GM23248 (cell line): Measurements from ENCODE around the gene USP17L26. TPM values are rescaled to one million over a fixed set of nuclear protein-coding genes. Genes with fewer than 3 reads are reported as not detected.
"Not testable (repeated sequence)": the region's sequence is repeated elsewhere in the genome, so short reads cannot be mapped to it uniquely, and the experiment has no call there.

Experiments
- DNase-seq: peaks from one replicate; pipeline ENCODE4 v3.0.0-alpha.2; 2015
- H2AFZ ChIP-seq: fragments of 200-600 bp; sonication (generic); 2 replicates; pipeline ENCODE4 v1.6.1; 2016; ENCODE audit warnings: antibody characterized with exemption
- H3F3A ChIP-seq: fragments of 200-600 bp; sonication (generic); 2 replicates; pipeline ENCODE4 v1.6.1; 2016; ENCODE audit warnings: mild to moderate bottlenecking, antibody characterized with exemption, mixed run types; ENCODE audit not compliant: insufficient read depth
- H3K27ac ChIP-seq: fragments of 200-600 bp; sonication (generic); 2 replicates; pipeline ENCODE4 v1.5.1; 2016; ENCODE audit warnings: mild to moderate bottlenecking
- H3K27me3 ChIP-seq: fragments of 200-600 bp; sonication (generic); replicated peaks from 2 replicates; pipeline ENCODE4 v1.6.1; 2016; ENCODE audit warnings: mild to moderate bottlenecking; ENCODE audit not compliant: insufficient read depth
- H3K36me3 ChIP-seq: fragments of 200-600 bp; sonication (generic); 2 replicates; pipeline ENCODE4 v1.6.1; 2016; ENCODE audit warnings: low read depth, mild to moderate bottlenecking
- H3K4me1 ChIP-seq: fragments of 200-600 bp; sonication (generic); 2 replicates; pipeline ENCODE4 v1.6.1; 2016; ENCODE audit warnings: mild to moderate bottlenecking; ENCODE audit not compliant: insufficient read depth
- H3K4me2 ChIP-seq: fragments of 200-600 bp; sonication (generic); one replicate; pipeline ENCODE4 v1.6.1; 2016; ENCODE audit warnings: mild to moderate bottlenecking; ENCODE audit not compliant: unreplicated experiment
- H3K4me3 ChIP-seq: fragments of 200-600 bp; sonication (generic); 2 replicates; pipeline ENCODE4 v1.5.1; 2016; ENCODE audit warnings: mild to moderate bottlenecking
- H3K79me2 ChIP-seq: fragments of 200-600 bp; sonication (generic); 2 replicates; pipeline ENCODE4 v1.6.1; 2016; ENCODE audit warnings: mild to moderate bottlenecking; ENCODE audit not compliant: insufficient read depth
- H3K9ac ChIP-seq: fragments of 200-600 bp; sonication (generic); 2 replicates; pipeline ENCODE4 v1.6.1; 2016; ENCODE audit warnings: mild to moderate bottlenecking
- H3K9me2 ChIP-seq: fragments of 200-600 bp; sonication (generic); 2 replicates; pipeline ENCODE4 v1.6.1; 2016; ENCODE audit warnings: mixed run types, mild to moderate bottlenecking, moderate library complexity; ENCODE audit not compliant: insufficient read depth
- H3K9me3 ChIP-seq: fragments of 200-600 bp; sonication (generic); one replicate; pipeline ENCODE4 v1.6.1; 2017; ENCODE audit warnings: low read depth
- H4K20me1 ChIP-seq: fragments of 200-600 bp; sonication (generic); 2 replicates; pipeline ENCODE4 v1.6.0; 2016; ENCODE audit not compliant: insufficient read depth
- EZH2 ChIP-seq: fragments of 200-600 bp; sonication (generic); IDR thresholded peaks from 2 replicates; pipeline ENCODE4 v1.6.1; 2018; ENCODE audit warnings: antibody characterized with exemption, mild to moderate bottlenecking; ENCODE audit not compliant: insufficient read depth, poor library complexity, severe bottlenecking
- WGBS, 2 experiments: methylation state at CpG; one replicate each; pipeline ENCODE4 v1.1.6; 2015 to 2017; ENCODE audit warnings: low lambda C conversion rate in 2 of 2, low coverage in 1 of 2; ENCODE audit errors: missing lambda C conversion rate in 2 of 2; 5-methylcytosine and 5-hydroxymethylcytosine counted together
- in situ Hi-C: fragments of 300-500 bp; cut with MboI; formaldehyde crosslinking; loops from 2 replicates; pipeline ENCODE4 v1.15.0; 2020
- polyA plus RNA-seq: library from polyadenylated mRNA; unstranded; fragments of >200 nt; fragmentation: Nextera tagmentation; extraction: Ambion mirVana; gene quantifications from 2 replicates; pipeline ENCODE4 v1.2.1, GENCODE V29; 2016
- total RNA-seq: library from RNA; depleted of rRNA; stranded (reverse); fragments of >200 nt; shearing (Covaris generic); gene quantifications from 2 replicates; pipeline ENCODE4 v1.2.3, GENCODE V29; 2014; rRNA removed

The USP17L26 gene
- total and polyA plus RNA-seq, 2 experiments from 2014 or later = not detected

DNA sequence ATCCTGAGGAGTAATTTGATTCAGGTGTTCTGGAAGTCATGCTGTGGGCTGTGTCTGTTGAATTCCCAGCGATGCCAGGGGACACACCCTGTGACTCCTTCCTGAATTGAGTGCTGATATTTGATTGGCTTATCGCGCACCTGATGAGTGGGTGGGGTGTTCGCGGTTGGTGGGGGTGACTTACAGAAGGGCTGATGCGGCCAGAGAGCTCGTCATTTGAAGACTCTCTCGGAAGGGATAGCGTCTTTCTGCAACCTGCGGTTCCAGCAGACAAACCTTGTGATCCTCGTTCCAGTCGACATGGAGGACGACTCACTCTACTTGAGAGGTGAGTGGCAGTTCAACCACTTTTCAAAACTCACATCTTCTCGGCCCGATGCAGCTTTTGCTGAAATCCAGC, 18.9 kb downstream of the USP17L26 start, which contains the start of gene USP17L29:
Gene USP17L29, plus strand, starts transcription at position 301 of the 400 bp plus-strand sequence. Its CDS starts 0 bp downstream, at position 301.
- WGBS, 2 experiments = no CpG with 5 or more reads among the region's 15 CpGs

GRCh38 chr4:9362829-9363228, 28.4 kb downstream of the USP17L26 start, which contains the start of gene USP17L30:
Gene USP17L30, plus strand, starts transcription at chr4:9363129. Its CDS starts 0 bp downstream, at chr4:9363129.
- H3K4me2 ChIP-seq, in situ Hi-C loops: not testable (repeated sequence)
- no CpG with 5 or more reads among the region's 15 CpGs for WGBS, 2 experiments

More for the DNA sequence above, 18.9 kb downstream of the USP17L26 start, which contains the start of gene USP17L29:
- H3K9ac ChIP-seq, H3K27me3 ChIP-seq, H3K4me3 ChIP-seq, H3K9me3 ChIP-seq, H2AFZ ChIP-seq, H4K20me1 ChIP-seq, H3K36me3 ChIP-seq, H3K79me2 ChIP-seq, H3K4me2 ChIP-seq, H3K27ac ChIP-seq, H3K9me2 ChIP-seq, H3F3A ChIP-seq, DNase-seq, H3K4me1 ChIP-seq, in situ Hi-C loops: not testable (repeated sequence)

DNA sequence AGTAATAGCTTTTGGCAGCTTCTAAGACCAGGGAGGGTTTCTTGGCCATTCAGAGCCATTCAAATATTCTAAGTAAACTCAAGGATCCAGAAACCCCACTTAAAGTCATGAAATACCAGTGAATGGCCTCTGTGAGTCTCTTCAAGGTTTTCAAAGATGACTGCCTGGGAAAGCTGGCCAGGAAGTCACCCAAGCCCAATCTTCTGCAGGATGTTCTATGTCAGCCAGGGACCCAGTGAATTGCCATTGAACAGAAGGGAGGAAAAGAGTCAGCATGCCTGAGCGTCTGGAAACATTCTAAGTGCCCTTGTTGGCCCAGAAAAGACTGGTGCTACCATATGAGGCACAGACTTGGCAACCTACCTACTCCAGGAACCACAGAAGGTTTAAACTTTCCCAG, 45.4 kb downstream of the USP17L26 start:
- H3K4me1 ChIP-seq, H3K9me2 ChIP-seq, H3F3A ChIP-seq, H3K36me3 ChIP-seq, in situ Hi-C loops, H3K79me2 ChIP-seq, DNase-seq, H3K4me3 ChIP-seq, H3K9ac ChIP-seq, H4K20me1 ChIP-seq, H3K27me3 ChIP-seq, H2AFZ ChIP-seq, H3K27ac ChIP-seq, H3K4me2 ChIP-seq, H3K9me3 ChIP-seq: not testable (repeated sequence)
- 25 to 50% methylated on average over 1 of the region's 1 CpG for WGBS, 2 experiments

More at GRCh38 chr4:9362829-9363228, 28.4 kb downstream of the USP17L26 start, which contains the start of gene USP17L30:
- not testable (repeated sequence) for H3K27me3 ChIP-seq, H3K36me3 ChIP-seq, H3K27ac ChIP-seq, H3K9ac ChIP-seq, H3K9me3 ChIP-seq, H3F3A ChIP-seq, H2AFZ ChIP-seq, H3K79me2 ChIP-seq, H3K9me2 ChIP-seq, H3K4me1 ChIP-seq, DNase-seq, H3K4me3 ChIP-seq, H4K20me1 ChIP-seq

- H3K9me3 ChIP-seq, H3K79me2 ChIP-seq, H3K27me3 ChIP-seq, H3K4me1 ChIP-seq, H3K27ac ChIP-seq, H3F3A ChIP-seq, H3K36me3 ChIP-seq, H4K20me1 ChIP-seq, in situ Hi-C loops, H3K9me2 ChIP-seq: not testable (repeated sequence)
- Histone ChIP-seq H2AFZ (peak overlapping the region; percentile 95), H3K9ac (peak overlapping the region; percentile 61), H3K4me3 (peak overlapping the region; percentile 71), H3K4me2 (peak overlapping the region; percentile 54)
- peak; percentile 32 for DNase-seq
- 20 to 24% methylated on average over 30 to 35 of the region's 36 CpGs for WGBS, 2 experiments
These were observed 46.6 kb downstream of the USP17L26 start for GRCh38 chr4:9381012-9381534.

DNA sequence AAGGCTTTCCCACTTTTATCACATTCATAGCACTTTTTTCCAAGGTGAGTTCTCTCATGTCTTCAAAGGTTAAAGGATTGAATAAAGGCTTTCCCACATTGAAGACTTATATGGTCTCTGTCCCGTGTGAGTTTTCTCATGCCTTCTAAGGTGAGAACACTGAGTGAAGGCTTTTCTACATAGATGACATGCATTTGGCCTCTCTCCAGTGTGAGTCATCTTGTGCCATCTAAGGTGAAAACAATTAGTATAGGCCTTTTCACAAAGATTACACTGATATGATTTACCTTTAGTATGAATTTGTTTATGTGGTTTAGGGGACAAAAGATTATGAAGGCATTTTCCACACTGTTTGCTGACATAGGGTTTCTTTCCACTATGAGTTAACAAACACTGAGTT, 49.7 kb downstream of the USP17L26 start:
- Histone ChIP-seq H3K27me3 (no peaks in the 10 kb centered on the region), H3K9me3 (no peaks in the 10 kb centered on the region)
- in situ Hi-C loops = no loop called here

More for the DNA sequence above, 49.7 kb downstream of the USP17L26 start:
- Histone ChIP-seq H3K27ac (no peak overlapping the region), H3K79me2 (no peaks in the 10 kb centered on the region), H3K9me2 (no peaks in the 10 kb centered on the region), H2AFZ (no peak overlapping the region), H3F3A (no peaks in the 10 kb centered on the region), H3K9ac (no peak overlapping the region), H3K36me3 (no peaks in the 10 kb centered on the region), H3K4me1 (no peaks in the 10 kb centered on the region), H4K20me1 (no peaks in the 10 kb centered on the region), H3K4me2 (no peak overlapping the region), H3K4me3 (no peak overlapping the region)
- 67 to 76% methylated on average over 1 of the region's 1 CpG for WGBS, 2 experiments
- TF ChIP-seq EZH2 = no peak
- DNase-seq = no peak

Other genes with a start within 250 kb of the USP17L26 start
- gene FAM90A26, start 164.2 kb upstream of the USP17L26 start, total RNA-seq = not detected in 2 replicates
- not detected in 2 replicates for gene FAM90A26, start 164.2 kb upstream of the USP17L26 start, polyA plus RNA-seq
- not detected in 2 replicates for gene USP17L10, start 124.0 kb upstream of the USP17L26 start, total RNA-seq
- gene USP17L10, start 124.0 kb upstream of the USP17L26 start, polyA plus RNA-seq = not detected in 2 replicates
- not detected in 2 replicates for gene USP17L11, start 119.3 kb upstream of the USP17L26 start, total RNA-seq
- not detected in 2 replicates for gene USP17L11, start 119.3 kb upstream of the USP17L26 start, polyA plus RNA-seq
- not detected in 2 replicates for gene USP17L12, start 114.5 kb upstream of the USP17L26 start, total RNA-seq
- not detected in 2 replicates for gene USP17L12, start 114.5 kb upstream of the USP17L26 start, polyA plus RNA-seq
- gene USP17L13, start 109.8 kb upstream of the USP17L26 start, total RNA-seq = not detected in 2 replicates
- not detected in 2 replicates for gene USP17L13, start 109.8 kb upstream of the USP17L26 start, polyA plus RNA-seq
- gene USP17L15, start 100.3 kb upstream of the USP17L26 start, total RNA-seq = not detected in 2 replicates
- gene USP17L15, start 100.3 kb upstream of the USP17L26 start, polyA plus RNA-seq = not detected in 2 replicates
- not detected in 2 replicates for gene USP17L17, start 90.8 kb upstream of the USP17L26 start, total RNA-seq
- gene USP17L17, start 90.8 kb upstream of the USP17L26 start, polyA plus RNA-seq = not detected in 2 replicates
- gene USP17L18, start 86.0 kb upstream of the USP17L26 start, total RNA-seq = not detected in 2 replicates
- not detected in 2 replicates for gene USP17L18, start 86.0 kb upstream of the USP17L26 start, polyA plus RNA-seq
- gene USP17L19, start 81.3 kb upstream of the USP17L26 start, total RNA-seq = not detected in 2 replicates
- gene USP17L19, start 81.3 kb upstream of the USP17L26 start, polyA plus RNA-seq = not detected in 2 replicates
- not detected in 2 replicates for gene USP17L20, start 76.5 kb upstream of the USP17L26 start, total RNA-seq
- not detected in 2 replicates for gene USP17L20, start 76.5 kb upstream of the USP17L26 start, polyA plus RNA-seq
- gene USP17L21, start 71.8 kb upstream of the USP17L26 start, total RNA-seq = not detected in 2 replicates
- not detected in 2 replicates for gene USP17L21, start 71.8 kb upstream of the USP17L26 start, polyA plus RNA-seq
- not detected in 2 replicates for gene USP17L22, start 67.0 kb upstream of the USP17L26 start, total RNA-seq
- gene USP17L22, start 67.0 kb upstream of the USP17L26 start, polyA plus RNA-seq = not detected in 2 replicates
- not detected in 2 replicates for gene USP17L24, start 9.5 kb upstream of the USP17L26 start, total RNA-seq
- gene USP17L24, start 9.5 kb upstream of the USP17L26 start, polyA plus RNA-seq = not detected in 2 replicates
- gene USP17L25, start 4.7 kb upstream of the USP17L26 start, total RNA-seq = not detected in 2 replicates
- not detected in 2 replicates for gene USP17L25, start 4.7 kb upstream of the USP17L26 start, polyA plus RNA-seq
- not detected in 2 replicates for gene USP17L5, start 4.7 kb downstream of the USP17L26 start, total RNA-seq
- not detected in 2 replicates for gene USP17L5, start 4.7 kb downstream of the USP17L26 start, polyA plus RNA-seq
- gene USP17L27, start 9.5 kb downstream of the USP17L26 start, total RNA-seq = not detected in 2 replicates
- not detected in 2 replicates for gene USP17L27, start 9.5 kb downstream of the USP17L26 start, polyA plus RNA-seq
- not detected in 2 replicates for gene USP17L28, start 14.2 kb downstream of the USP17L26 start, total RNA-seq
- not detected in 2 replicates for gene USP17L28, start 14.2 kb downstream of the USP17L26 start, polyA plus RNA-seq
- not detected in 2 replicates for gene USP17L29, start 19.0 kb downstream of the USP17L26 start, total RNA-seq
- not detected in 2 replicates for gene USP17L29, start 19.0 kb downstream of the USP17L26 start, polyA plus RNA-seq
- not detected in 2 replicates for gene USP17L30, start 28.5 kb downstream of the USP17L26 start, total RNA-seq
- not detected in 2 replicates for gene USP17L30, start 28.5 kb downstream of the USP17L26 start, polyA plus RNA-seq
- gene DEFB131A, start 109.8 kb downstream of the USP17L26 start, total RNA-seq = not detected in 2 replicates
- not detected in 2 replicates for gene DEFB131A, start 109.8 kb downstream of the USP17L26 start, polyA plus RNA-seq